Suprapubic skin (tissue), 3 donors: ENCODE results near the gene CASTOR1.

Source experiments
- CTCF ChIP-seq, 2 donors: fragments of 200-600 bp in 1 of 2; fragments of 450-650 bp in 1 of 2; sonication (generic) in 1 of 2; IDR thresholded peaks; one replicate each; pipeline ENCODE4 v1.5.1; 2016 to 2019; ENCODE audit warnings: antibody characterized with exemption in 2 of 2, mild to moderate bottlenecking in 1 of 2, moderate library complexity in 1 of 2
- EP300 ChIP-seq: sonication (generic); formaldehyde crosslinking; IDR thresholded peaks from one replicate; pipeline ENCODE4 v1.6.1; 2017; ENCODE audit warnings: antibody characterized with exemption

DNA sequence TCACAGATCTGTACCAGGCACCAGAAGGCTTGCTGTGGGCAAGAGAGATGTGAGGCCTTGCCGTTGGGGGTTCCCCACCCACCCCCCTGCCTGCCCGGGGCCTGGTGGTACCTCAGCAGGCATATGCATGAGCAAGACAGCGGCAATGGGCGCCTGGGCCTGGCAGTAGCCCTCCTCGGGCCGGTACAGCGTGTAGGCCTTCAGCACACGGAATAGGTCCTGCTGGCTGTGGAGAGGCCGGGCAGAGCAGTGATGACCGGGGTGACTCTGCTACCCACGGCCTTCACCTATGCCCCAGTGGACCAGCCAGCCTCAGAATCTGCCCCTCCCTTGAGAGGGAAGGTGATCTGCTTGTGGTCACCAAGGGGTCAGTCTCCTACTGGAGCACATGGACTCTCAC, 5.5 kb upstream of the CASTOR1 start:
- no peak for TF ChIP-seq CTCF (IDR thresholded peaks at IDR 0.05)
- no peak for TF ChIP-seq EP300
